HG03354 (cell line): ENCODE measurements around the gene SORBS1.
"Not testable (repeated sequence)": the region's sequence is repeated elsewhere in the genome, so short reads cannot be mapped to it uniquely, and the experiment has no call there.

Experiments
- ATAC-seq: cut with Tn5 transposase; IDR thresholded peaks from one replicate; pipeline ENCODE4 v1.9.1; 2021; ENCODE audit warnings: mild to moderate bottlenecking; ENCODE audit not compliant: unreplicated experiment, poor library complexity, severe bottlenecking

SORBS1 gene

GRCh38 chr10:95472304-95473088, 88.7 kb downstream of the SORBS1 start:
- ATAC-seq: no peak

DNA sequence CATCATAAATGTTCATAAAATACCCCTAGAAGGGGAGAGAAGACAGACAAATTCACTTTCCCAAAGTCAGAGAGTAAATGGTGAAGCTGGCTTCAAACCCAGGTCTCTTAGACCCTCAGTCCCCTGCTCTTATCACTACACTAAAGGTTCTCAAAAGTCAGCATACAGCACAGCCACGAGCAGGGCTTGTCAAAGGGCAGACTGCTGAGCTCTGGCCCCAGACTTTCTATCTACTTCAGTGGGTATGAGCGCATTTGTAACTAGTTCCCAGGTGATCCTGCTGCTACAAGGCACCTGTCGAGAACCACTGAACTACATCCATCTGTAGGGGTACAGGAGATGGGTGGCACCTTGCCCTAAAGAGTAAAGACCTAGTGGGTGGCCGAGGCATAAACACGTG, 91.5 kb downstream of the SORBS1 start:
- ATAC-seq: no peak

DNA sequence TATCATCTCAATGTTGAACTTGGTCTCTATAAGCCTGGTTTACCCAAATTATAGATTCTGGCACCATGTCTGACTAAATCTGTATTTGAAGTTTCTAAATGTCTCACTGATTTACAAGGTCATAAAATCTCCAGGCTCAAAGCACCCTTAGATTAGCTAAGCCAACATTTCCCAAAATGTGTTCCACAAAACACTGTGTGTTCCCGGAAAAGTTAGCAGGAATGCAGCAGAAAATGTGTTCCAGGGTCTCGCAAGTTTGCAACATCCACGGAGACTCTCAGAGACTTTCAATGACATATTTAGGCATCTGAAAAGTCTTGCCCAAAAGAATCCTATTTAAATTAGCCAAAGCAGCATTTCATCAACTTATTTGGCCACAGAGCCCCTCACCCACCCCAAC, 91.9 kb downstream of the SORBS1 start:
- no peak for ATAC-seq

GRCh38 chr10:95467642-95468041, 93.5 kb downstream of the SORBS1 start:
- ATAC-seq: not testable (repeated sequence)

DNA sequence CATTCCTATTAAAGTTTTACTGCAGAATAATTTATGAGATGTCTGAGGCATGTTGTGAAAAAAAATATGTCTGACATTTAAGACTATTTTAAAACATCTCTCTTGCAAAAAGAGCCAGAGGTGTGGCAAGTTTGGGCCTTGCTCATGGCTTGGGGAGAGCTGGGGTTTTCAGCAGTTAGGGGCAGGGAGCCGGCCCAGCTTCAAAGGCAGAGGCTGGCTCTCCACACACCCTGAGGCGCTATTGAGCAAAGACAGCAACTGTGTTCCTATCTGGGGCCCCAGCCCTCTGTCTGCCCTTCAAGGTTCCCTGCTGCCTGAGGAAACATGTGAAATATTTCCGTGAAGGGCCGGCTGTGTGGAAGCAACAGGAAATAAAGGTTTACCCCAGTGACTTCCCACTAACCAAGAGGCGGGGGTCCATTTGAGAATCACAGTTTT, 94.0 kb downstream of the SORBS1 start:
- ATAC-seq: no peak

DNA sequence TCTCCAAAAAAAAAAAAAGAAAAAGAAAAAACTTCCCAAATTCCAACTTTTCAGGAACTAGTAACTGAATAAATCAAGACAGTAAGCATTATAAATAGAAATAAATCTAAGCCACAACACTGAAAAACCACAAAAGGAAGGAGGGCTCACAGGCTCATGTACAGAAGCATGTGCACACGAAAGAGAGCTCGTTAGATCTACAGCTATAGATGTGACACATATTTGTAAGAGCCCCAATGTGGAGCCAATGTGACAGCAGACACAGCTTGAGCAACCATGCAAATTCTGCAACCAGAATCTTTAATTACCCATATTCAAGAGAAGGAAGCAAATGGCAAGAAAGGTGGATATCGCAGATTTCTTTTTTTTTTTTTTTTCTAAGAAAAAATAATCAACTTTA, 94.7 kb downstream of the SORBS1 start:
- ATAC-seq: no peak

- ATAC-seq: no peak
Observed at GRCh38 chr10:95464280-95464679, 96.9 kb downstream of the SORBS1 start.

- ATAC-seq: no peak
Observed at GRCh38 chr10:95462740-95463667, 98.2 kb downstream of the SORBS1 start.

DNA sequence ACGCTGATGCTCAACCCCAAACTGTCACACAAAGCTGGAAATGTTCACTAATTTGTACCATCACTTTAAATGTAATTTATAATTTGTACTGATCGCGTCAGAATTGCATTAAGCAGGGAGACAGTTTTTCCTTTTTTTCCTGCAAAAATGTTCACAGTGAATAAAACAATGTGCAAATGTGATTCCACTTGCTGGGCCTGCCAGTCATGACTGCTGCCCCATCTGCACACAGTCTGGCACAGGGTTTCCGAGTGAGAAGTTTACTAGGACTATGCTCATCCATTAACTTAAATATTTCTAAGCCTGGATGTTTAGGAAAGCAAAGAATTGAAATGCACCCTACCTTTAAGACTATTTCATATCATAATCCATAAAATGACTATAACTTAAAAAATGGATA, 99.6 kb downstream of the SORBS1 start:
- no peak for ATAC-seq

DNA sequence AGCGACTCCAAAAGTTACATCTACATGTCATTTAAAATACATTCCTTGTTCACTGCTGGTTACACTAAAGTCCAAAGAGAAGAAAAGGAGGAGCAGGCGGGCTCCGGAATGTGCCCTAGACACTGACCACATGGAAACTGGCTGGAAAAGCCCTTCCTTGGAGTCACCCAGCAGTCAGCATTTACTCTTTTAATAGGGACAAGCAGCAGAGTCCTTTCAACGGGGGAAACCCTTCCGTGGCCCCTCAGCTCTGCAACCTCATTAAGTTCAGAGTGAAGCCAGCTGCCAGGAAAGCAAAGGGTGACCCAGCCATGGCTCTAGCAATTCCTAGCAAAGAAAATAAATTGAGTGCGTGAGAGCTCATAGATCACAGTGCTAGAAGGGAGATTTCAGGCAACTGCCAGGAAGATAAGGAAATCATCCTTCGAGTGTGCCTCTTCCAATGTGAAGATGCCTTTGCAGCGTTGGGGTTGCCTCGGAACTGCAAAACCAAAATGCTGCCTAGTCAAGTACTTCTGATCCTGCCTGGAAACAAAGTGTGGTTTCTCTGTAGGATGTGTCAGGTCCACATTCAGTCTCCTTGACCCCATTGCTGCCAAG, 101.6 kb downstream of the SORBS1 start:
- no peak for ATAC-seq

GRCh38 chr10:95458871-95459270, 102.3 kb downstream of the SORBS1 start:
- ATAC-seq: no peak

GRCh38 chr10:95458014-95458413, 103.2 kb downstream of the SORBS1 start:
- ATAC-seq: no peak

GRCh38 chr10:95457319-95457886, 103.8 kb downstream of the SORBS1 start:
- ATAC-seq: no peak

GRCh38 chr10:95456516-95456915, 104.7 kb downstream of the SORBS1 start:
- no peak for ATAC-seq

DNA sequence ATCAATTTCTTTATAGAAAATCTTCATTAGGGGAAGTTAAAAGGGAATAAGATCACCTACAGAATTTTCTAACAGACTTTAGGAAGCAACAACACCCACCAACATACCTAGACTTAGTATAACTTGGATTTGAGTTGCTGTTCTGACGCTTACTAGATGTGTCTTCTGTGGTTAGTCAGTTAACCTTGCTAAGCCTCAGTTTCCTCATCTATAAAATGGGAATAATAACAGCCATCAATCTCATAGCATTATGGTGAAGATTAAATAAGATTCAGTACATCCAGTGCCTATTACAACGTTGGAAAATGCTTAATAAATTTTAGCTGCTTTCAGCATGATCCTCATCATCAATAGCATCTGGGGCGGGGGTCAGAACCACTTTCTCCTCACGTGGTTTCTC, 106.2 kb downstream of the SORBS1 start:
- ATAC-seq: no peak

DNA sequence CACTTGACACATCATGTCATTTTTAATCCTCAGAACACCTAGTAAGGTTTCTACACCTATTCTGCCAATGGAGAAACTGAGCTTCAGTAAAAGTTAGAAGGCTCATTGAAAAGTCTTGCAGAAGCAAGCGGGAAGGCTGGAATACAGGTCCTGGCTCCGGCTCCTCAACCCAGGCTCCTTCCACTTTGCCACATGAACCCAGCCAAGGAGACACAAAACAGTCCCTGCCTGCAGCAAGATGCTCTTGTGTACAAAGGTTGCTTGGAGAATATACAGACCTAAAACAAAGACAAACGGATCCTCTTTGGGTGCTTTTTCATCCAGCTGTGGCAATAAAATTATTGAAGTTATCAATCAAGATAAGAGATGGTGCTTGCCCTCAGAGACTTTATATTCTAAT, 106.8 kb downstream of the SORBS1 start:
- ATAC-seq: no peak

- no peak for ATAC-seq
Observed at GRCh38 chr10:95451568-95452524, 109.3 kb downstream of the SORBS1 start.

- no peak for ATAC-seq
Observed at GRCh38 chr10:95451150-95451549, 110.0 kb downstream of the SORBS1 start.

DNA sequence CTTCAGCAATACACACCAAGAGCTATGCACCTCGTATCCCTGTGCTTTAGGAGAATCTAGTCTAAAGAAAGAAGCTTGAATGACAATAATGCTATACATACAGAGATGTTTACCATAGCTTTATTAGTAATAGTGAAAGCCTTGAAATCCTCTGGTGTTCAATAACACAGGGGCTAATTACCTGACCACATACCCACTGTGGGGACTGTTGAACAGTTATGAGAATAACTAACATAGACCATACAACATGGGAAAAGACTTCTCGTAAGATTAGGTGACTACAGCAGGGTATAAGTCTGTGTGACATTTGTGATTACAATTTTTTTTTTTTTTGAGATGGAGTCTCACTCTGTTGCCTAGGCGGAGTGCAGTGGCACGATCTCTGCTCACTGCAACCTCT, 111.0 kb downstream of the SORBS1 start:
- no peak for ATAC-seq
